Measurements from ENCODE around the gene IFNA4. TPM values are rescaled to one million over a fixed set of nuclear protein-coding genes. Genes with fewer than 3 reads are reported as not detected.

The IFNA4 gene
- total RNA-seq, 1 donor from 2014 or later = not detected

GRCh38 chr9:21165516-21165915, 21.9 kb downstream of the IFNA4 start:
- DNase-seq (ENCODE audit: low spot score) = no peak
- H3K36me3 Mint-ChIP-seq (ENCODE audit: low read depth) = peaks cover 2% of the 10 kb centered on the region
- no peak overlapping the region for H3K4me3 Mint-ChIP-seq (ENCODE audit: unreplicated experiment)
- H3K4me1 Mint-ChIP-seq (ENCODE audit: low read depth) = no peaks in the 10 kb centered on the region
- no peak for TF ChIP-seq CTCF (IDR thresholded peaks at IDR 0.05)
- peaks cover 6% of the 10 kb centered on the region for H3K9me3 Mint-ChIP-seq (ENCODE audit: low read depth)
- H3K27ac Mint-ChIP-seq (ENCODE audit: unreplicated experiment) = no peak overlapping the region
- H3K27me3 Mint-ChIP-seq (ENCODE audit: low read depth) = peaks cover 30% of the 10 kb centered on the region

- Mint-ChIP-seq H3K9me3 (ENCODE audit: low read depth) (peaks cover 9% of the 10 kb centered on the region), H3K4me1 (ENCODE audit: low read depth) (no peaks in the 10 kb centered on the region), H3K27me3 (ENCODE audit: low read depth) (peaks cover 23% of the 10 kb centered on the region), H3K27ac (ENCODE audit: unreplicated experiment) (no peak overlapping the region), H3K36me3 (ENCODE audit: low read depth) (peaks cover 2% of the 10 kb centered on the region), H3K4me3 (ENCODE audit: unreplicated experiment) (no peak overlapping the region)
- no peak for DNase-seq (ENCODE audit: low spot score)
- no peak for TF ChIP-seq CTCF (IDR thresholded peaks at IDR 0.05)
Measured at GRCh38 chr9:21160178-21160577, 27.2 kb downstream of the IFNA4 start.

GRCh38 chr9:21155501-21155900, 31.9 kb downstream of the IFNA4 start:
- H3K4me3 Mint-ChIP-seq (ENCODE audit: unreplicated experiment) = no peak overlapping the region
- peaks cover 3% of the 10 kb centered on the region for H3K9me3 Mint-ChIP-seq (ENCODE audit: low read depth)
- DNase-seq (ENCODE audit: low spot score) = no peak
- H3K4me1 Mint-ChIP-seq (ENCODE audit: low read depth) = peaks cover 7% of the 10 kb centered on the region
- no peaks in the 10 kb centered on the region for H3K36me3 Mint-ChIP-seq (ENCODE audit: low read depth)
- peaks cover 11% of the 10 kb centered on the region for H3K27me3 Mint-ChIP-seq (ENCODE audit: low read depth)
- no peak for TF ChIP-seq CTCF (IDR thresholded peaks at IDR 0.05)
- H3K27ac Mint-ChIP-seq (ENCODE audit: unreplicated experiment) = no peak overlapping the region

GRCh38 chr9:21154018-21154608, 33.3 kb downstream of the IFNA4 start:
- no peak overlapping the region for H3K27ac Mint-ChIP-seq (ENCODE audit: unreplicated experiment)
- H3K4me3 Mint-ChIP-seq (ENCODE audit: unreplicated experiment) = no peak overlapping the region
- no peak for DNase-seq (ENCODE audit: low spot score)
- H3K36me3 Mint-ChIP-seq (ENCODE audit: low read depth) = no peaks in the 10 kb centered on the region
- H3K27me3 Mint-ChIP-seq (ENCODE audit: low read depth) = peaks cover 5% of the 10 kb centered on the region
- peaks cover 7% of the 10 kb centered on the region for H3K4me1 Mint-ChIP-seq (ENCODE audit: low read depth)
- H3K9me3 Mint-ChIP-seq (ENCODE audit: low read depth) = peaks cover under 1% of the 10 kb centered on the region
- peak; percentile 53 for TF ChIP-seq CTCF (IDR thresholded peaks at IDR 0.05)

GRCh38 chr9:21153336-21154017, 33.9 kb downstream of the IFNA4 start:
- Mint-ChIP-seq H3K27me3 (ENCODE audit: low read depth) (peaks cover 4% of the 10 kb centered on the region), H3K4me1 (ENCODE audit: low read depth) (peaks cover 7% of the 10 kb centered on the region), H3K27ac (ENCODE audit: unreplicated experiment) (no peak overlapping the region), H3K4me3 (ENCODE audit: unreplicated experiment) (no peak overlapping the region), H3K36me3 (ENCODE audit: low read depth) (no peaks in the 10 kb centered on the region), H3K9me3 (ENCODE audit: low read depth) (peaks cover 4% of the 10 kb centered on the region)
- TF ChIP-seq CTCF (IDR thresholded peaks at IDR 0.05) = no peak
- DNase-seq (ENCODE audit: low spot score) = no peak

Measured in chondrocyte (in vitro differentiated cells).